DND-41 (cell line): Measurements from ENCODE around the gene PACS2.
A peak's percentile ranks its signal among the peaks of the same experiment; 100 is the strongest.

Experiments
- ATAC-seq: fragments of 200-7000 bp; cut with Tn5 transposase; 3 replicates; pipeline ENCODE4 v1.9.1; 2021; ENCODE audit warnings: low read depth; ENCODE audit not compliant: insufficient read depth
- DNase-seq: peaks from one replicate; pipeline ENCODE4 v3.0.0-alpha.2; 2020
- H2AFZ ChIP-seq: 2 replicates; pipeline ENCODE4 v1.6.0; 2012; ENCODE audit warnings: low read depth, low read length
- H3K27ac ChIP-seq: 2 replicates; pipeline ENCODE4 v1.5.1; 2012; ENCODE audit warnings: low read length, inconsistent platforms
- H3K27me3 ChIP-seq: fragments of 200-600 bp; sonication (generic); 2 replicates; pipeline ENCODE4 v1.6.0; 2012; ENCODE audit warnings: low read length, mild to moderate bottlenecking, inconsistent platforms; ENCODE audit not compliant: insufficient read depth, poor library complexity
- H3K36me3 ChIP-seq: 2 replicates; pipeline ENCODE4 v1.5.1; 2012; ENCODE audit warnings: low read length, inconsistent platforms; ENCODE audit not compliant: insufficient read depth
- H3K4me1 ChIP-seq: 2 replicates; pipeline ENCODE4 v1.5.1; 2012; ENCODE audit warnings: mild to moderate bottlenecking, low read length; ENCODE audit not compliant: insufficient read depth
- H3K4me2 ChIP-seq: 2 replicates; pipeline ENCODE4 v1.6.0; 2012; ENCODE audit warnings: mild to moderate bottlenecking, moderate library complexity, low read length, inconsistent platforms; ENCODE audit not compliant: insufficient read depth
- H3K4me3 ChIP-seq, 2 experiments: fragments of 200-600 bp in 1 of 2; shearing (Covaris generic) in 1 of 2; 2 replicates each; pipeline ENCODE4 v1.5.1; 2012 to 2016; ENCODE audit warnings: inconsistent platforms in 2 of 2, low read length in 2 of 2, mild to moderate bottlenecking in 2 of 2, low read depth in 1 of 2, moderate library complexity in 1 of 2
- H3K79me2 ChIP-seq: 2 replicates; pipeline ENCODE4 v1.6.0; 2012; ENCODE audit warnings: low read length, inconsistent platforms; ENCODE audit not compliant: insufficient read depth
- H3K9ac ChIP-seq: 2 replicates; pipeline ENCODE4 v1.6.0; 2012; ENCODE audit warnings: low read depth, mild to moderate bottlenecking, inconsistent platforms, low read length, moderate library complexity
- H3K9me3 ChIP-seq: 2 replicates; pipeline ENCODE4 v1.5.1; 2012; ENCODE audit warnings: low read length, moderate library complexity, mild to moderate bottlenecking, inconsistent platforms; ENCODE audit not compliant: insufficient read depth, severe bottlenecking
- H4K20me1 ChIP-seq: 2 replicates; pipeline ENCODE4 v1.6.0; 2012; ENCODE audit warnings: low read length; ENCODE audit not compliant: insufficient read depth
- CTCF ChIP-seq: IDR thresholded peaks from 2 replicates; pipeline ENCODE4 v1.5.1; 2012; ENCODE audit warnings: borderline replicate concordance, low read length, moderate library complexity, mild to moderate bottlenecking; ENCODE audit not compliant: poor library complexity, severe bottlenecking; ENCODE audit errors: extremely low read depth
- EZH2 ChIP-seq: IDR thresholded peaks from 3 replicates; pipeline ENCODE4 v1.6.1; 2012; ENCODE audit warnings: borderline replicate concordance, low read depth, mild to moderate bottlenecking, moderate library complexity, low read length, inconsistent platforms; ENCODE audit not compliant: severe bottlenecking

PACS2 gene

GRCh38 chr14:105417690-105418121 lies 103.2 kb downstream of the PACS2 start:
- Histone ChIP-seq H3K4me3 (no peak overlapping the region), H3K4me2 (0 out of 2 replicates have a peak overlapping the region, but pooled peaks have one; percentile 85), H3K4me1 (peaks cover 59% of the 10 kb centered on the region), H2AFZ (no peak overlapping the region), H3K27ac (no peak overlapping the region), H4K20me1 (peaks cover 22% of the 10 kb centered on the region), H3K9me3 (no peaks in the 10 kb centered on the region), H3K36me3 (peaks cover 27% of the 10 kb centered on the region), H3K79me2 (peaks cover 39% of the 10 kb centered on the region), H3K9ac (0 out of 2 replicates have a peak overlapping the region, but pooled peaks have one; percentile 98), H3K27me3 (no peaks in the 10 kb centered on the region)
- ATAC-seq (no peak), DNase-seq (no peak)
- TF ChIP-seq CTCF (no peak), EZH2 (no peak)

- H3K9me3 ChIP-seq, result no peaks in the 10 kb centered on the region
- H3K27me3 ChIP-seq, result no peaks in the 10 kb centered on the region
- ATAC-seq (no peak), DNase-seq (no peak)
- H4K20me1 ChIP-seq, result peaks cover 30% of the 10 kb centered on the region
- TF ChIP-seq CTCF (no peak), EZH2 (no peak)
- H3K36me3 ChIP-seq, result peaks cover 30% of the 10 kb centered on the region
- H3K79me2 ChIP-seq, result peaks cover 48% of the 10 kb centered on the region
- peaks cover 62% of the 10 kb centered on the region for H3K4me1 ChIP-seq
- peak overlapping the region; percentile 85 for H3K4me2 ChIP-seq
- H3K4me3 ChIP-seq, result peak overlapping the region; percentile 77 to 99; a peak in 3 of 4 replicates
- H2AFZ ChIP-seq, result peak overlapping the region; percentile 94
- H3K27ac ChIP-seq, result peak overlapping the region; percentile 96
- H3K9ac ChIP-seq, result peak overlapping the region; percentile 98
Observed at GRCh38 chr14:105418269-105419194, 104.0 kb downstream of the PACS2 start.

GRCh38 chr14:105419195-105420091 lies 104.9 kb downstream of the PACS2 start, which contains the start of gene MTA1:
Gene MTA1, plus strand, starts transcription at chr14:105419827. Its CDS starts 209 bp downstream, at chr14:105420036.
- peaks cover 36% of the 10 kb centered on the region for H3K36me3 ChIP-seq
- H3K27me3 ChIP-seq, result no peaks in the 10 kb centered on the region
- DNase-seq (peak; percentile 59), ATAC-seq (peak; percentile 51)
- peak within 1 kb of the TSS; percentile 94 for H2AFZ ChIP-seq
- peak within 1 kb of the TSS; percentile 99 to 100 for H3K4me3 ChIP-seq
- no peaks in the 10 kb centered on the region for H3K9me3 ChIP-seq
- peak within 1 kb of the TSS; percentile 96 for H3K4me2 ChIP-seq
- peaks cover 37% of the 10 kb centered on the region for H4K20me1 ChIP-seq
- H3K9ac ChIP-seq, result peak within 1 kb of the TSS; percentile 98
- H3K27ac ChIP-seq, result peak within 1 kb of the TSS; percentile 96
- TF ChIP-seq EZH2, result no peak
- no peak for TF ChIP-seq CTCF
- H3K4me1 ChIP-seq, result peaks cover 58% of the 10 kb centered on the region
- H3K79me2 ChIP-seq, result peaks cover 57% of the 10 kb centered on the region
